ENCODE data around the gene ADCY1. TPM values are rescaled to one million over a fixed set of nuclear protein-coding genes. Genes with fewer than 3 reads are reported as not detected.

The ADCY1 gene
- total and polyA plus RNA-seq, 8 donors = 0.33 to 1.8 (median 1.3) TPM

DNA sequence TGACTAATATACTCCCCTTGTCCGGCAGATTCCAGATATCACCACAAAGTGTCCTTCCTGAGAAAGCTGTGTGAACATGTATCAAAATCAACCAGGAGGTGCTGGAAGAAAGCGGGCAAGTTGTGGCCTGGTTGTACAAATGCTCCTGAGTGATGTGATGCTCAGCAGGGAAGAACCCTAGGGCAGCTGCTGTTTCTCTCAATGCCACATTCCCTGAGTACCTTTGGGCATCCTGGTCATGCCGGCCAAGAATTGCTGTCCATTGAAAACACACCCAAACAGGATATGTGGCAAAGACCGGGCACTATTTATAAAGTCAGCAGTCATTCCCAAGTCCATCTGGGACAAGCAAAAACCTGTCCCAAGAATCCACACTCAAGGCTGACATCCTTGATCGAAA lies 7.8 kb upstream of the ADCY1 start:
- H3K36me3 ChIP-seq = no peaks in the 10 kb centered on the region
- H3K27ac ChIP-seq = no peak overlapping the region
- 76 to 95% (median 89%) methylated on average over 5 of the region's 5 CpGs for WGBS, 5 donors
- intact Hi-C loops (cut with DNase I; ENCODE audit: low total_unique reads) = no loop called here
- TF ChIP-seq POLR2AphosphoS5 (IDR thresholded peaks at IDR 0.05) = no peak
- TF ChIP-seq, protein P1, sequence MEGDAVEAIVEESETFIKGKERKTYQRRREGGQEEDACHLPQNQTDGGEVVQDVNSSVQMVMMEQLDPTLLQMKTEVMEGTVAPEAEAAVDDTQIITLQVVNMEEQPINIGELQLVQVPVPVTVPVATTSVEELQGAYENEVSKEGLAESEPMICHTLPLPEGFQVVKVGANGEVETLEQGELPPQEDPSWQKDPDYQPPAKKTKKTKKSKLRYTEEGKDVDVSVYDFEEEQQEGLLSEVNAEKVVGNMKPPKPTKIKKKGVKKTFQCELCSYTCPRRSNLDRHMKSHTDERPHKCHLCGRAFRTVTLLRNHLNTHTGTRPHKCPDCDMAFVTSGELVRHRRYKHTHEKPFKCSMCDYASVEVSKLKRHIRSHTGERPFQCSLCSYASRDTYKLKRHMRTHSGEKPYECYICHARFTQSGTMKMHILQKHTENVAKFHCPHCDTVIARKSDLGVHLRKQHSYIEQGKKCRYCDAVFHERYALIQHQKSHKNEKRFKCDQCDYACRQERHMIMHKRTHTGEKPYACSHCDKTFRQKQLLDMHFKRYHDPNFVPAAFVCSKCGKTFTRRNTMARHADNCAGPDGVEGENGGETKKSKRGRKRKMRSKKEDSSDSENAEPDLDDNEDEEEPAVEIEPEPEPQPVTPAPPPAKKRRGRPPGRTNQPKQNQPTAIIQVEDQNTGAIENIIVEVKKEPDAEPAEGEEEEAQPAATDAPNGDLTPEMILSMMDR (IDR thresholded peaks at IDR 0.05) = no peak
- no peak for TF ChIP-seq POLR2A (IDR thresholded peaks at IDR 0.05)
- no peak for TF ChIP-seq EP300 (IDR thresholded peaks at IDR 0.05)
- H3K9me3 ChIP-seq = no peaks in the 10 kb centered on the region
- no peak for DNase-seq
- H3K27me3 ChIP-seq = peaks cover 0 to 4% (median 0%) of the 10 kb centered on the region in 3 donors
- H3K4me3 ChIP-seq = no peak overlapping the region
- peaks cover 0 to 6% (median 2%) of the 10 kb centered on the region in 4 donors for H3K4me1 ChIP-seq

DNA sequence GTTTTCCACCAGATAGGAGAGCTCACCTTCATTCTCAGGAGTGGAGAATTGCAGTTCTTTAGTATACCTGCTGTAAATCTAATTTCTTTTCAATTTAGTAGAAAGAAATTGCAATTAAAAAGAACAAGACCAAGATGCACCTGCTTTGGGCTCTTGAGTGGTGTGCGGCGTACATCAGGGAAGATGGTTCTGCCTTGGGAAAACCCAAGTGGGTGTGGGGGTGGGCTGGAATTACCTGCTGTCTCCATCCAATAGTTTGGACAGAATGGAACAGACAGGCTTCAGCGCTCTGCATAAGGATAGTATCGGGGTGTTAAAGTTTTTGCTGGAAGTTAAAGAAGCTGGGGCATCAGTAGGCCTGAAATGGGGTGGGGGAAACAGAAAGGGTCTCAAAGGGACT lies 7.2 kb upstream of the ADCY1 start:
- H3K4me1 ChIP-seq = peaks cover 0 to 6% (median 2%) of the 10 kb centered on the region in 4 donors
- H3K27me3 ChIP-seq = peaks cover 0 to 4% (median 0%) of the 10 kb centered on the region in 3 donors
- DNase-seq = no peak
- no peak overlapping the region for H3K27ac ChIP-seq
- intact Hi-C loops (cut with DNase I; ENCODE audit: low total_unique reads) = no loop called here
- H3K4me3 ChIP-seq = no peak overlapping the region
- no peak for TF ChIP-seq POLR2AphosphoS5 (IDR thresholded peaks at IDR 0.05)
- no peak for TF ChIP-seq EP300 (IDR thresholded peaks at IDR 0.05)
- no peak for TF ChIP-seq POLR2A (IDR thresholded peaks at IDR 0.05)
- TF ChIP-seq, protein P1 (IDR thresholded peaks at IDR 0.05) = no peak
- 93 to 97% (median 96%) methylated on average over 4 of the region's 4 CpGs for WGBS, 5 donors
- H3K9me3 ChIP-seq = no peaks in the 10 kb centered on the region
- no peaks in the 10 kb centered on the region for H3K36me3 ChIP-seq

GRCh38 chr7:45567713-45568112 lies 6.5 kb upstream of the ADCY1 start:
- TF ChIP-seq EP300 (IDR thresholded peaks at IDR 0.05) (no peak), POLR2A (IDR thresholded peaks at IDR 0.05) (no peak)
- TF ChIP-seq, protein P1 (IDR thresholded peaks at IDR 0.05) = no peak
- Histone ChIP-seq H3K9me3 (no peaks in the 10 kb centered on the region), H3K36me3 (no peaks in the 10 kb centered on the region), H3K27me3 (peaks cover 0 to 7% (median 0%) of the 10 kb centered on the region in 3 donors), H3K27ac (no peak overlapping the region), H3K4me1 (peaks cover 0 to 6% (median 2%) of the 10 kb centered on the region in 4 donors), H3K4me3 (no peak overlapping the region)
- WGBS, 5 donors = 63 to 100% (median 77%) methylated on average over 1 of the region's 1 CpG
- intact Hi-C loops (cut with DNase I; ENCODE audit: low total_unique reads) = no loop called here
- no peak for DNase-seq

DNA sequence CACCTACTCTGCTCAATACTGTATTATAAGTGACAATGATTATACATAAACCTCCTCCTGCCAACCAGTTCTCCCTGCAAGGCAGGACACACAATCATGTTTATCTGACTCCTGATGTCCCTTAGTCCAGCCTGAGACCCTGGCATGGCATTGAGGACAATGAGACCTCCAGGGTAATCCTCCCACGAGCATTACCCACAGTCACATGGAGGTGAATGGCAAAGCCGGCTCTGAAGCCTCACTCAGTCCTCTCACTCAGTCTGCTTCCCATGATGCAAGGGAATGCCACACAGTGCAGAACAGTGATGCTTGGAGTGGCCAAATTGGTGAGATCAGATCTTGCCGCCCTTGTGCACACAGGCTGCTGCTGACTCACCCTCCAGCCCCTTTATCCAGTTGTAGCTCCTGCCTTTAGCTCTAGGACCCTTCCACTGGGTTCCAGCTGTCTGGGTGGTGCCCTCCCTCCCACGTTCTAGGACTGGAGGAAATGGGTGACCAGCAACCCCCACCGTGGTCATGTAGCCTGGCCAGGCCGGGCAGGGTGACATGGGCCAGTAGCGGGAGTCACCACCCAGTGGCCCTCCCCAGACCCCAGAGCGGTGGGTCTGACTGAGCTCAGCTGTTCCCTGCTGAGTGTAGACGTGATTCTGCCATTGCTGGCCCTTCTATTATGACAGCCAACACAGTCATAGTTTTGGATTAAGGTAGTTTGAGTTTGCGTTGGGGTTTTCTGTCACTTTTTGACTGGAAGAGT lies 5.5 kb upstream of the ADCY1 start:
- Histone ChIP-seq H3K27me3 (peaks cover 0 to 17% (median 1%) of the 10 kb centered on the region in 3 donors), H3K27ac (no peak overlapping the region), H3K4me1 (peaks cover 2 to 8% (median 4%) of the 10 kb centered on the region in 4 donors), H3K36me3 (no peaks in the 10 kb centered on the region), H3K9me3 (no peaks in the 10 kb centered on the region), H3K4me3 (no peak overlapping the region)
- WGBS, 5 donors = 81 to 89% (median 82%) methylated on average over 8 to 10 of the region's 10 CpGs
- no peak for DNase-seq
- TF ChIP-seq POLR2AphosphoS5 (IDR thresholded peaks at IDR 0.05) = no peak
- TF ChIP-seq, protein P1 (IDR thresholded peaks at IDR 0.05) = no peak
- no peak for TF ChIP-seq EP300 (IDR thresholded peaks at IDR 0.05)
- no peak for TF ChIP-seq POLR2A (IDR thresholded peaks at IDR 0.05)
- intact Hi-C loops (cut with DNase I; ENCODE audit: low total_unique reads) = no loop called here

Measured in stomach (tissue), 9 donors.